Brain microvascular endothelial cell (primary cell): ENCODE results near the gene HECTD4.

Experiments used
- DNase-seq: peaks from one replicate; pipeline ENCODE4 v3.0.0-alpha.2; 2020
- H3K27ac ChIP-seq: fragments of 250-450 bp; sonication (Bioruptor Pico); 2 replicates; pipeline ENCODE4 v1.5.1; 2020; ENCODE audit warnings: mild to moderate bottlenecking, moderate library complexity
- H3K27me3 ChIP-seq: fragments of 250-450 bp; sonication (Bioruptor Pico); replicated peaks from 2 replicates; pipeline ENCODE4 v1.5.1; 2020; ENCODE audit warnings: mild to moderate bottlenecking
- H3K36me3 ChIP-seq: fragments of 250-450 bp; sonication (Bioruptor Pico); replicated peaks from 2 replicates; pipeline ENCODE4 v1.5.1; 2020; ENCODE audit warnings: mild to moderate bottlenecking
- H3K4me3 ChIP-seq: 2 replicates; pipeline ENCODE4 v1.5.1; 2011; ENCODE audit warnings: low read depth, mild to moderate bottlenecking, control low read depth, low read length, moderate library complexity
- in situ Hi-C: cut with HindIII; loops from 2 replicates; pipeline ENCODE4 v1.10.0; 2017; ENCODE audit warnings: low sequenced_read_pairs, low pct_ligation_motif_present
- TF ChIP-seq, protein P1 (sequence below): IDR thresholded peaks from 2 replicates; pipeline ENCODE4 v1.5.1; 2011; ENCODE audit warnings: low read depth, mild to moderate bottlenecking, moderate library complexity, low read length, control low read depth, inconsistent platforms; ENCODE audit errors: missing control alignments

Gene HECTD4

DNA sequence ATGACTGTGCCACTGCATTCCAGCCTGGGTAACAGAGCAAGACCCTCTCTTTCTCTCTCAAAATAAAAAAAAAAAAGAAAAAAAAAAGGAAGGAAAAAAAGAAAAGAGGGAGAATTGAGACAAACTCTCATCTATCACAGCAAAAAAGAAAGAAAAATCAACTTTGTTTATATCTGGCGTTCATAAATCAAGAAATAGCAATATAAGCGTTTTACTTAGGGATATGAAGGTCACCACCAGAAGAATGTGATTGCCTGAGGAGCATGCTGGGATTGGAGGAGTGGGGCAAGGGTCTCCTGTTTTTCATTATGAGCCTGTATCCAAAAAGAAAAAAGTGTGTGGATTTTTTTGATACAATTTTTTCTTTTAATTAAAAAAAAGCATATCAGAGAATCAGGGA is 78.4 kb downstream of the HECTD4 start:
- TF ChIP-seq, protein P1, sequence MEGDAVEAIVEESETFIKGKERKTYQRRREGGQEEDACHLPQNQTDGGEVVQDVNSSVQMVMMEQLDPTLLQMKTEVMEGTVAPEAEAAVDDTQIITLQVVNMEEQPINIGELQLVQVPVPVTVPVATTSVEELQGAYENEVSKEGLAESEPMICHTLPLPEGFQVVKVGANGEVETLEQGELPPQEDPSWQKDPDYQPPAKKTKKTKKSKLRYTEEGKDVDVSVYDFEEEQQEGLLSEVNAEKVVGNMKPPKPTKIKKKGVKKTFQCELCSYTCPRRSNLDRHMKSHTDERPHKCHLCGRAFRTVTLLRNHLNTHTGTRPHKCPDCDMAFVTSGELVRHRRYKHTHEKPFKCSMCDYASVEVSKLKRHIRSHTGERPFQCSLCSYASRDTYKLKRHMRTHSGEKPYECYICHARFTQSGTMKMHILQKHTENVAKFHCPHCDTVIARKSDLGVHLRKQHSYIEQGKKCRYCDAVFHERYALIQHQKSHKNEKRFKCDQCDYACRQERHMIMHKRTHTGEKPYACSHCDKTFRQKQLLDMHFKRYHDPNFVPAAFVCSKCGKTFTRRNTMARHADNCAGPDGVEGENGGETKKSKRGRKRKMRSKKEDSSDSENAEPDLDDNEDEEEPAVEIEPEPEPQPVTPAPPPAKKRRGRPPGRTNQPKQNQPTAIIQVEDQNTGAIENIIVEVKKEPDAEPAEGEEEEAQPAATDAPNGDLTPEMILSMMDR = no peak
- no peaks in the 10 kb centered on the region for H3K27me3 ChIP-seq
- H3K36me3 ChIP-seq = peaks cover 12% of the 10 kb centered on the region
- peak overlapping the region; percentile 83 for H3K27ac ChIP-seq
- in situ Hi-C loops = no loop called here
- H3K4me3 ChIP-seq = no peak overlapping the region
- DNase-seq = no peak

GRCh38 chr12:112303004-112303403 is 79.2 kb downstream of the HECTD4 start:
- Histone ChIP-seq H3K27ac (peak overlapping the region; percentile 83), H3K4me3 (no peak overlapping the region), H3K36me3 (peaks cover 11% of the 10 kb centered on the region), H3K27me3 (no peaks in the 10 kb centered on the region)
- peak; percentile 94 for DNase-seq
- TF ChIP-seq, protein P1 = no peak
- in situ Hi-C loops = no loop called here

DNA sequence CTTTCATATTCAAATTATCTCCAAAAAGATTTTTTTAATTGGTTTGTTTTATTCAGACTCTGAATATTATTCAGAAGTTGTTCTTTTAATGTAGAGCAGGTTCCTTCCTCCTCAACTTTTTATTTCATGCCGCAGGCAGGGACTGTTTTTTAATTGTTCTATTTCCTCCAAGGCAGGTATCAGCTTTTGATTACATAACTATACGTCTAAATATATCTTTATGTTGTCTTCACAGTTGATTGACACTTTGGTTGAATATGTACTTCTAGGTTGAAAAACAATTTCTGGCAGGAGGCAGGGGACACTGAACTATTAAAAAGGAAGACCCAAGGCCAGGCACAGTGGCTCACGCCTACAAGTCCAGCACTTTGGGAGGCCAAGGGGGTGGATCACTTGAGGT is 82.5 kb downstream of the HECTD4 start:
- in situ Hi-C loops = no loop called here
- H3K36me3 ChIP-seq = no peaks in the 10 kb centered on the region

GRCh38 chr12:112297188-112297587 is 85.0 kb downstream of the HECTD4 start:
- no peaks in the 10 kb centered on the region for H3K27me3 ChIP-seq
- TF ChIP-seq, protein P1 = no peak
- H3K27ac ChIP-seq = no peak overlapping the region
- no peak for DNase-seq
- no peak overlapping the region for H3K4me3 ChIP-seq
- H3K36me3 ChIP-seq = no peaks in the 10 kb centered on the region
- in situ Hi-C loops = no loop called here

More for the DNA sequence above, 82.5 kb downstream of the HECTD4 start:
- Histone ChIP-seq H3K4me3 (no peak overlapping the region), H3K27ac (no peak overlapping the region), H3K27me3 (no peaks in the 10 kb centered on the region)
- TF ChIP-seq, protein P1 = no peak
- DNase-seq = no peak

GRCh38 chr12:112296183-112296582 is 86.0 kb downstream of the HECTD4 start:
- in situ Hi-C loops = no loop called here

DNA sequence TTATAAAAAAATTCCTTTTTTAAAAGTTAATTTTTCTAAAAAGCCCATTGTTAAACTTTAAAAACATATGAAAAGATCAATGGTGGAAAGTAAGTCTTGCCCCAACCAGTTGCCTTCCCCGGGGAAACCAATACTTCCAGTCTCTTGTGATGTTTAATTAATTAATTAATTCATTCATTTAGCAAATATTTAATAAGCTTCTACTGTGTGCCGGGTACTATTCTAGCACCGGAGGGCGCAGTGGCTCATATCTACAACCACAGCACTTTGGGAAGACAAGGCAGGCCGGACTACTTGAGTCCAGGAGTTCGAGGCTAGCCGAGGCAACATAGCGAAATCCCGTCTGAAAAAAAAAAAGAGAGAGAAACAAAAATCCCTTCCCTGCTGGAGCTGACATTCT is 87.4 kb downstream of the HECTD4 start:
- peak; percentile 27 for DNase-seq
- Histone ChIP-seq H3K27me3 (no peaks in the 10 kb centered on the region), H3K27ac (no peak overlapping the region), H3K4me3 (no peak overlapping the region), H3K36me3 (no peaks in the 10 kb centered on the region)
- in situ Hi-C loops = no loop called here
- TF ChIP-seq, protein P1 = peak; percentile 38

More at GRCh38 chr12:112296183-112296582, 86.0 kb downstream of the HECTD4 start:
- TF ChIP-seq, protein P1 = no peak
- Histone ChIP-seq H3K27ac (no peak overlapping the region), H3K4me3 (no peak overlapping the region), H3K27me3 (no peaks in the 10 kb centered on the region), H3K36me3 (no peaks in the 10 kb centered on the region)
- DNase-seq = no peak
